ENCODE results near the gene CDC25B.

The CDC25B gene

GRCh38 chr20:3759884-3760283, 36.2 kb upstream of the CDC25B start:
- H4K91ac ChIP-seq (ENCODE audit: low read length): no peak overlapping the region
- H2BK5ac ChIP-seq (ENCODE audit: low read depth, low read length, poor library complexity, severe bottlenecking): no peak overlapping the region
- no peaks in the 10 kb centered on the region for H3K9me3 ChIP-seq (ENCODE audit: control insufficient read depth, low read length)
- no peak overlapping the region for H2AK5ac ChIP-seq (ENCODE audit: low read length, severe bottlenecking)
- H3K14ac ChIP-seq (ENCODE audit: low read length in 2 of 2): peak overlapping the region in 1 of 2 experiments; percentile 13
- no peak overlapping the region for H3K4me2 ChIP-seq (ENCODE audit: low read length, poor library complexity, severe bottlenecking)
- H3K79me1 ChIP-seq (replicated peaks; ENCODE audit: low read length, poor library complexity, severe bottlenecking): peaks cover 25% of the 10 kb centered on the region
- H3K36me3 ChIP-seq (ENCODE audit: control insufficient read depth in 1 of 2, insufficient read depth in 2 of 2, low read depth in 1 of 2, low read length in 2 of 2): peaks cover 29 to 37% of the 10 kb centered on the region in 2 experiments
- no peak overlapping the region for H3K4me3 ChIP-seq (ENCODE audit: insufficient read depth in 1 of 2, low read depth in 1 of 2, low read length in 2 of 2)
- no peak overlapping the region for H3K4ac ChIP-seq (ENCODE audit: low read depth in 1 of 2, low read length in 2 of 2)
- no peak for DNase-seq
- H2BK12ac ChIP-seq (ENCODE audit: low read length in 2 of 2): no peak overlapping the region
- no peak overlapping the region for H3K27ac ChIP-seq (ENCODE audit: low read length, poor library complexity, severe bottlenecking)
- no peak overlapping the region for H3K9ac ChIP-seq (ENCODE audit: low read length)
- H2AFZ ChIP-seq (ENCODE audit: low read depth, low read length): no peak overlapping the region
- no peak overlapping the region for H3K18ac ChIP-seq (ENCODE audit: low read depth in 1 of 2, low read length in 2 of 2)
- peaks cover 2% of the 10 kb centered on the region for H3K4me1 ChIP-seq (ENCODE audit: control insufficient read depth, insufficient read depth, low read depth, low read length)
- no peaks in the 10 kb centered on the region for H3K27me3 ChIP-seq (ENCODE audit: control insufficient read depth in 1 of 2, insufficient read depth in 1 of 2, low read length in 2 of 2)
- no peak overlapping the region for H3K23ac ChIP-seq (ENCODE audit: low read length in 2 of 2)
- WGBS: 90% methylated on average over 11 of the region's 11 CpGs
- no peak overlapping the region for H2BK120ac ChIP-seq (ENCODE audit: low read depth, low read length)
- H2BK15ac ChIP-seq (ENCODE audit: low read depth, poor library complexity, severe bottlenecking): no peak overlapping the region
- H4K8ac ChIP-seq (ENCODE audit: low read length): no peak overlapping the region

- no peak overlapping the region for H2BK12ac ChIP-seq (ENCODE audit: low read length in 2 of 2)
- H3K18ac ChIP-seq (ENCODE audit: low read depth in 1 of 2, low read length in 2 of 2): no peak overlapping the region
- peaks cover 32% of the 10 kb centered on the region for H3K79me1 ChIP-seq (replicated peaks; ENCODE audit: low read length, poor library complexity, severe bottlenecking)
- no peak overlapping the region for H4K8ac ChIP-seq (ENCODE audit: low read length)
- peaks cover 2% of the 10 kb centered on the region for H3K4me1 ChIP-seq (ENCODE audit: control insufficient read depth, insufficient read depth, low read depth, low read length)
- no peak overlapping the region for H3K27ac ChIP-seq (ENCODE audit: low read length, poor library complexity, severe bottlenecking)
- no peak overlapping the region for H3K4me3 ChIP-seq (ENCODE audit: insufficient read depth in 1 of 2, low read depth in 1 of 2, low read length in 2 of 2)
- H2AFZ ChIP-seq (ENCODE audit: low read depth, low read length): no peak overlapping the region
- no peak overlapping the region for H3K4me2 ChIP-seq (ENCODE audit: low read length, poor library complexity, severe bottlenecking)
- DNase-seq: peak; percentile 35
- H2BK5ac ChIP-seq (ENCODE audit: low read depth, low read length, poor library complexity, severe bottlenecking): no peak overlapping the region
- no peaks in the 10 kb centered on the region for H3K9me3 ChIP-seq (ENCODE audit: control insufficient read depth, low read length)
- no peak overlapping the region for H4K91ac ChIP-seq (ENCODE audit: low read length)
- no peak overlapping the region for H3K4ac ChIP-seq (ENCODE audit: low read depth in 1 of 2, low read length in 2 of 2)
- WGBS: 68% methylated on average over 9 of the region's 10 CpGs
- H3K9ac ChIP-seq (ENCODE audit: low read length): no peak overlapping the region
- peaks cover 19 to 28% of the 10 kb centered on the region in 2 experiments for H3K36me3 ChIP-seq (ENCODE audit: control insufficient read depth in 1 of 2, insufficient read depth in 2 of 2, low read depth in 1 of 2, low read length in 2 of 2)
- no peak overlapping the region for H3K23ac ChIP-seq (ENCODE audit: low read length in 2 of 2)
- H2BK15ac ChIP-seq (ENCODE audit: low read depth, poor library complexity, severe bottlenecking): no peak overlapping the region
- no peak overlapping the region for H2BK120ac ChIP-seq (ENCODE audit: low read depth, low read length)
- no peak overlapping the region for H2AK5ac ChIP-seq (ENCODE audit: low read length, severe bottlenecking)
- H3K14ac ChIP-seq (ENCODE audit: low read length in 2 of 2): no peak overlapping the region
- H3K27me3 ChIP-seq (ENCODE audit: control insufficient read depth in 1 of 2, insufficient read depth in 1 of 2, low read length in 2 of 2): no peaks in the 10 kb centered on the region
These were observed 35.3 kb upstream of the CDC25B start for GRCh38 chr20:3760655-3761348.

- no peak overlapping the region for H4K91ac ChIP-seq (ENCODE audit: low read length)
- H3K4me2 ChIP-seq (ENCODE audit: low read length, poor library complexity, severe bottlenecking): no peak overlapping the region
- H3K14ac ChIP-seq (ENCODE audit: low read length in 2 of 2): no peak overlapping the region
- H3K4me1 ChIP-seq (ENCODE audit: control insufficient read depth, insufficient read depth, low read depth, low read length): peaks cover 21% of the 10 kb centered on the region
- H3K9me3 ChIP-seq (ENCODE audit: control insufficient read depth, low read length): no peaks in the 10 kb centered on the region
- no peak for DNase-seq
- H3K18ac ChIP-seq (ENCODE audit: low read depth in 1 of 2, low read length in 2 of 2): no peak overlapping the region
- H2BK120ac ChIP-seq (ENCODE audit: low read depth, low read length): no peak overlapping the region
- H3K27ac ChIP-seq (ENCODE audit: low read length, poor library complexity, severe bottlenecking): no peak overlapping the region
- H2BK5ac ChIP-seq (ENCODE audit: low read depth, low read length, poor library complexity, severe bottlenecking): no peak overlapping the region
- no peak overlapping the region for H2AFZ ChIP-seq (ENCODE audit: low read depth, low read length)
- H2BK15ac ChIP-seq (ENCODE audit: low read depth, poor library complexity, severe bottlenecking): no peak overlapping the region
- WGBS: 95% methylated on average over 8 of the region's 8 CpGs
- no peak overlapping the region for H4K8ac ChIP-seq (ENCODE audit: low read length)
- H3K4me3 ChIP-seq (ENCODE audit: insufficient read depth in 1 of 2, low read depth in 1 of 2, low read length in 2 of 2): no peak overlapping the region
- no peak overlapping the region for H3K4ac ChIP-seq (ENCODE audit: low read depth in 1 of 2, low read length in 2 of 2)
- no peaks in the 10 kb centered on the region for H3K27me3 ChIP-seq (ENCODE audit: control insufficient read depth in 1 of 2, insufficient read depth in 1 of 2, low read length in 2 of 2)
- no peak overlapping the region for H3K23ac ChIP-seq (ENCODE audit: low read length in 2 of 2)
- H2AK5ac ChIP-seq (ENCODE audit: low read length, severe bottlenecking): no peak overlapping the region
- H3K36me3 ChIP-seq (ENCODE audit: control insufficient read depth in 1 of 2, insufficient read depth in 2 of 2, low read depth in 1 of 2, low read length in 2 of 2): peaks cover 6 to 7% of the 10 kb centered on the region in 2 experiments
- H2BK12ac ChIP-seq (ENCODE audit: low read length in 2 of 2): no peak overlapping the region
- no peak overlapping the region for H3K9ac ChIP-seq (ENCODE audit: low read length)
- peaks cover 42% of the 10 kb centered on the region for H3K79me1 ChIP-seq (replicated peaks; ENCODE audit: low read length, poor library complexity, severe bottlenecking)
These were observed 32.2 kb upstream of the CDC25B start for GRCh38 chr20:3763671-3764601.

- Histone ChIP-seq H3K4me1 (ENCODE audit: control insufficient read depth, insufficient read depth, low read depth, low read length) (peaks cover 21% of the 10 kb centered on the region), H3K79me1 (replicated peaks; ENCODE audit: low read length, poor library complexity, severe bottlenecking) (peaks cover 40% of the 10 kb centered on the region), H2BK12ac (ENCODE audit: low read length in 2 of 2) (peak overlapping the region in 1 of 2 experiments; percentile 24), H3K23ac (ENCODE audit: low read length in 2 of 2) (no peak overlapping the region), H3K36me3 (ENCODE audit: control insufficient read depth in 1 of 2, insufficient read depth in 2 of 2, low read depth in 1 of 2, low read length in 2 of 2) (peaks cover 4 to 7% of the 10 kb centered on the region in 2 experiments), H2BK5ac (ENCODE audit: low read depth, low read length, poor library complexity, severe bottlenecking) (no peak overlapping the region), H3K4me2 (ENCODE audit: low read length, poor library complexity, severe bottlenecking) (no peak overlapping the region), H3K4me3 (ENCODE audit: insufficient read depth in 1 of 2, low read depth in 1 of 2, low read length in 2 of 2) (no peak overlapping the region), H2AK5ac (ENCODE audit: low read length, severe bottlenecking) (no peak overlapping the region), H3K18ac (ENCODE audit: low read depth in 1 of 2, low read length in 2 of 2) (peak overlapping the region in 1 of 2 experiments; percentile 42), H3K27me3 (ENCODE audit: control insufficient read depth in 1 of 2, insufficient read depth in 1 of 2, low read length in 2 of 2) (no peaks in the 10 kb centered on the region), H3K27ac (ENCODE audit: low read length, poor library complexity, severe bottlenecking) (no peak overlapping the region), H2AFZ (ENCODE audit: low read depth, low read length) (no peak overlapping the region), H3K9me3 (ENCODE audit: control insufficient read depth, low read length) (no peaks in the 10 kb centered on the region), H2BK15ac (ENCODE audit: low read depth, poor library complexity, severe bottlenecking) (peak overlapping the region; percentile 19), H4K91ac (ENCODE audit: low read length) (no peak overlapping the region), H3K4ac (ENCODE audit: low read depth in 1 of 2, low read length in 2 of 2) (no peak overlapping the region), H4K8ac (ENCODE audit: low read length) (no peak overlapping the region), H3K14ac (ENCODE audit: low read length in 2 of 2) (no peak overlapping the region), H2BK120ac (ENCODE audit: low read depth, low read length) (no peak overlapping the region), H3K9ac (ENCODE audit: low read length) (no peak overlapping the region)
- no peak for DNase-seq
- 90% methylated on average over 3 of the region's 3 CpGs for WGBS
These were observed 31.5 kb upstream of the CDC25B start for GRCh38 chr20:3764659-3765058.

Data from mesenchymal stem cell (in vitro differentiated cells and primary cell).